ENCODE data around the gene RGS9. TPM values are rescaled to one million over a fixed set of nuclear protein-coding genes. Genes with fewer than 3 reads are reported as not detected.
"Not testable (repeated sequence)": the region's sequence is repeated elsewhere in the genome, so short reads cannot be mapped to it uniquely, and the experiment has no call there.

Gene RGS9
- total and polyA plus RNA-seq, 2 donors: 9.0 to 9.4 TPM

DNA sequence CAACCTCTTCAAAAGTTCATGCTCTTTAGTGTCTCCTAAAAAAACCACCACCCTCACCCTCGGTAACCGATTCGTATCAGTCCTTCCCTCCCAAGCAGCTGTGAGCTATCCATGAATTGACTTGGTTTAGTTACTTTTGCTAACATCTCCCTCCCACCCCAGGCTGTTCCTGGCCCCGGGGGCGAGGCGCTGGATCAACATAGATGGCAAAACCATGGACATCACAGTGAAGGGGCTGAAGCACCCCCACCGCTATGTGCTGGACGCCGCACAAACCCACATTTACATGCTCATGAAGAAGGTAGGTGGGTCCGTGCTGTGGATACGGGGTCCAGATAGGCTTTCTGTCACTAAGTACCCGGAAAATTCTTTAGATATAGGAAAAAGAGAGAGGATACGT lies 66.8 kb downstream of the RGS9 start:
- Histone ChIP-seq H3K4me3 (ENCODE audit: low read depth, low read length) (no peak overlapping the region), H3K27ac (ENCODE audit: low read depth) (no peak overlapping the region), H3K4me1 (ENCODE audit: insufficient read depth) (no peaks in the 10 kb centered on the region), H3K36me3 (ENCODE audit: insufficient read depth) (no peaks in the 10 kb centered on the region)
- DNase-seq (ENCODE audit: extremely low spot score): no peak
- WGBS: 92% methylated on average over 13 of the region's 13 CpGs

DNA sequence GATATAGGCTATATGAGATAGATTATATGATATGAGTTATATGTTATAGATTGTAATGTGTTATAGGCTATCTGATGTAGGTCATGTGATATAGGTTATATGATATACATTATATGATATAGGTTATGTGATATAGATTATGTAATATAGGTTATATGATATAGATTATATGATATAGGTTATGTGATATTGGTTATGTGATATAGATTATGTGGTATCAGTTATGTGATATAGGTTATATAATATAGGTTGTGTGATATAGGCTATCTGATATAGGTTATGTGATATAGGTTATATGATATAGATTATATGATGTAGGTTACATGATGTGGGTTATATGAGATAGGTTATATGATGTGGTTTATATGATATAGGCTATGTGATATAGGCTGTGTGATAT lies 68.5 kb downstream of the RGS9 start:
- no peak for DNase-seq (ENCODE audit: extremely low spot score)
- Histone ChIP-seq H3K4me1 (ENCODE audit: insufficient read depth) (no peaks in the 10 kb centered on the region), H3K4me3 (ENCODE audit: low read depth, low read length) (no peak overlapping the region), H3K27ac (ENCODE audit: low read depth) (no peak overlapping the region), H3K36me3 (ENCODE audit: insufficient read depth) (no peaks in the 10 kb centered on the region)

DNA sequence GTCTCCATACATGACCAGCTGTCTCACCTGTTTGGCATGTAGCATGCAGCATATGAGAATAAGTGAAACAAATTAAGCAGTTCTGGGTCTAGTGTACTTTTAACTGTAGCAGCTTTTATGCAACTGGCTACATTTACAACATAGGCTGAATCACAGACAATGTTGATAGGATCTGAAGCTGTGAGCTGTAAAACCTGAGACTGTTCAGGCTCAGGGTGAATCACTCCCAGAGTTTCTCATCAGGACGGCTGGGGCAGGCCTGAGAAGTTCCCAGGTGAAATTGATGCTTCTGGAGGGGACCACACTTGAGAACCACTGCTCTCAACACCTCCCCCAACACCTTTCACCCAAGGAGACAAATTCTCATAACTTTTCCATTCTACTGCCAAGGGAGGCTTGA lies 70.3 kb downstream of the RGS9 start:
- not testable (repeated sequence) for H3K27ac ChIP-seq (ENCODE audit: low read depth); DNase-seq (ENCODE audit: extremely low spot score); H3K4me1 ChIP-seq (ENCODE audit: insufficient read depth); H3K36me3 ChIP-seq (ENCODE audit: insufficient read depth); H3K4me3 ChIP-seq (ENCODE audit: low read depth, low read length)
- 44% methylated on average over 1 of the region's 1 CpG for WGBS

DNA sequence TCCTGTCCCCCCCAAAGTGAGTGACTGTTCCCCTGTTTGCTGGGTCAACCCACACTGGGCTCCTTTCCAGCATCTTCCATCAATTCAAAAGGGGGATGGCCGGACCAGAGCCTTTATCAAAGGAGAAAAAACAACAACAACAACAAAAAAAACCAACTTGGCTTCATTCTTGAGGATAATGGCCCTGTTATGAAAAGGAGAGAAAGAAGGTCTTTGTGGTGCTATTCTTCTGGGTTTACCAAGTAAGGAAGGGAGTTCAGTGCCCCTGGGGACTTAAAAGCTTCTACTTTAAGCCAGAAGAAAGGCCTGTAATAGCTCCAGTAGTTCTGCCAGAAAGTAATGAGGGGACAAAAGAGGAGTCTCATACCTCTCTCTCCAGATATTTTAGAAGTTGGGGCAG lies 71.5 kb downstream of the RGS9 start:
- Histone ChIP-seq H3K36me3 (ENCODE audit: insufficient read depth) (no peaks in the 10 kb centered on the region), H3K4me1 (ENCODE audit: insufficient read depth) (no peaks in the 10 kb centered on the region), H3K4me3 (ENCODE audit: low read depth, low read length) (no peak overlapping the region), H3K27ac (ENCODE audit: low read depth) (no peak overlapping the region)
- 83% methylated on average over 1 of the region's 1 CpG for WGBS
- no peak for DNase-seq (ENCODE audit: extremely low spot score)

DNA sequence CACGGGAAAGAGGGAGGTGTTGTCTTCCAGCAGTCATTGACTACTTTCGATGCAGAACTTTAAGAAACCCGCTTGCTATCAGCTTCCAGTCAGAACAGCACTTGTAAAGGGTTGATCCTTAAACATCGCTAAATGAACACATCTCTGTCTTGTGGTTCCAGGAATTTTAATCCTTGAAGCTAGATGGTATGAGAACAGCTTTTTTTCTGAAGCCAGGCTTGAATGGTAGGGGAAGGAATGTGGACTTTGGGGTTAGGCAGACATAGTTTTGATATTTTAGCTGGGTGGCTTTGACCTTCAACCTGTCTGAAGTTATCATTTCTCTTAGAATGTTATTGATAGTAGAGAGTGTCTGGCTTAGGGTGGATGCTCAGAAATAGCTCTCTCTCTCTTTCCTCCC lies 81.1 kb downstream of the RGS9 start:
- 65% methylated on average over 4 of the region's 4 CpGs for WGBS
- Histone ChIP-seq H3K4me1 (ENCODE audit: insufficient read depth) (no peaks in the 10 kb centered on the region), H3K36me3 (ENCODE audit: insufficient read depth) (no peaks in the 10 kb centered on the region), H3K4me3 (ENCODE audit: low read depth, low read length) (no peak overlapping the region), H3K27ac (ENCODE audit: low read depth) (no peak overlapping the region)
- no peak for DNase-seq (ENCODE audit: extremely low spot score)

DNA sequence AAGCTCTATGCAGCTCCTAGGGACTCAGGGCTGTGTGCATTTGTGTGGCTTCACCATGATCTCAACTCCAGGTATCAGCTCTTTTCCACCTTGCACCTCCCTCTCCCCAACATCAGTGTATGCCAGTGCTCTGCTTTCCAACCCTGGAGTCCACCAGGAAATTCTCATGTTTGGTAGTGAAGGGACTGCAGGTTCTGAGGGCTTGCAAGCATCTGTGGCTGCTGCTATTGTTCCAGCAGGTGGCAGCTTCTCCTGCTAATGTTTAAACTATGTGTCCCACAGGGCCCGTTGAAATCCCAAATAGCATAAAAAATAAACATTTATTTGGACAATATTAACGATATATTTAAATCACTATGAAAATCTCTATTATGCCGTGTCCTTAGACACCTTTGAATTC lies 82.0 kb downstream of the RGS9 start:
- DNase-seq (ENCODE audit: extremely low spot score): no peak
- 72% methylated on average over 3 of the region's 3 CpGs for WGBS
- no peaks in the 10 kb centered on the region for H3K4me1 ChIP-seq (ENCODE audit: insufficient read depth)

DNA sequence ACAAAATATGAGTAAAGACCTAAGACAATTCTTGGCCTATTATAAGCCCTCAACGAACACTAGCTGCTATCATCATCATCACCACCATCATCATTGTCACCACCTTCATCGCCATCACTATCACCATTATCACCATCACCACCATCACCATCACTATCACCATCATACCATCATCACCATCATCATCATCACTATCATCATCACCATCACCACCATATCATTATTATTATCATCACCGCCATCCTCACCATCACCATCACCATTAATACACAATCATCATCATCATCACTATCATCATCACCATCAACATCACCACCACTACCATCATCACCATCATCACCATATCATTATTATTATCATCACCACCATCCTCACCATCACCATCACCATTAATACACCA lies 82.5 kb downstream of the RGS9 start:
- H3K36me3 ChIP-seq (ENCODE audit: insufficient read depth): no peaks in the 10 kb centered on the region

More for the DNA sequence above, 82.0 kb downstream of the RGS9 start:
- Histone ChIP-seq H3K4me3 (ENCODE audit: low read depth, low read length) (no peak overlapping the region), H3K36me3 (ENCODE audit: insufficient read depth) (no peaks in the 10 kb centered on the region), H3K27ac (ENCODE audit: low read depth) (no peak overlapping the region)

DNA sequence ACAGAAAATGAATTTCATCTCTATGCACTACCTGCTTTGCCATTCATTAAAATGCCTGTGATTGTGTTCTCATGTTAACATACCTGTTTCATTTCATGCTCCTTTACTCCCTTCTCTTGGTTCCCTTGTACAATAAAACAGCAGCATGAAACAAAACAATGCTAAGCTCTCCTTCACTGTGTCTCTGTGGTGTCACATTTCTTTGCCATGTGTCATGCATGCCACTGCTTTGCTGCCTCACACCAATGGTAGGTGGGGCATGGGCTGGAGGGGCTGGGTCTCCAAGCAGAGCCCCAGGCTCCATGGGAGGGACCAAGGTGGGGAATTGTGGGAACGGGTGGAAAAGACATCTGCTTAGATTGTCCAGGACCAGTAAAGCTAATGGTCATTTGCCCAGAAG lies 83.6 kb downstream of the RGS9 start:
- no peaks in the 10 kb centered on the region for H3K4me1 ChIP-seq (ENCODE audit: insufficient read depth)
- no peak for DNase-seq (ENCODE audit: extremely low spot score)
- no peaks in the 10 kb centered on the region for H3K36me3 ChIP-seq (ENCODE audit: insufficient read depth)
- H3K4me3 ChIP-seq (ENCODE audit: low read depth, low read length): no peak overlapping the region
- 91% methylated on average over 1 of the region's 1 CpG for WGBS
- H3K27ac ChIP-seq (ENCODE audit: low read depth): no peak overlapping the region

More for the DNA sequence above, 82.5 kb downstream of the RGS9 start:
- WGBS: 98% methylated on average over 3 of the region's 3 CpGs
- H3K27ac ChIP-seq (ENCODE audit: low read depth): no peak overlapping the region
- no peak overlapping the region for H3K4me3 ChIP-seq (ENCODE audit: low read depth, low read length)
- no peak for DNase-seq (ENCODE audit: extremely low spot score)
- no peaks in the 10 kb centered on the region for H3K4me1 ChIP-seq (ENCODE audit: insufficient read depth)

DNA sequence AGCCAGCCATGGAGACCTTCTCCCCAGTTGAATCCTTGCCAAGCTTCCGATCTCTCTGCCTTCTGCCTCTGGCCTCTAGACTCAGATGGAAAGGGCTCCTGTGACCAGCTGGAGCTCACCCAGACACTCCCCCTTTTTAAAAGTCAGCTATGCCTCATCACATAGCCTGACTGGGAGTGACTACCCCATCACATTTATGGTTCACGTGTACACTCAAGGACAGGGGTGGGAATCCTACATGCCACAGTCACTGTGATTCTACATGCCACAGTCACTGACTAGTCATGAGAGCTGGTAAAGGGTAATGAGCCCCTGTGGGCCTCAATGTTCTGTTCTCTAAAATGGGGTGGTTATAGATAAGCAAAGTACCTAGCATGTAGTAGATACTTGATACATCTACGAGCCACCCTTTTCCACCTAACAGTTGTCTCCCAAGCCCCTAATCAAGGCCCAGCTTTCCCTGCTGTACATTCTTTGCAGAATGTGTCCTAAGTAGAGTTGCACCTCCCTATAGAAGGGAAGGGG lies 85.1 kb downstream of the RGS9 start:
- WGBS: 56% methylated on average over 3 of the region's 3 CpGs

DNA sequence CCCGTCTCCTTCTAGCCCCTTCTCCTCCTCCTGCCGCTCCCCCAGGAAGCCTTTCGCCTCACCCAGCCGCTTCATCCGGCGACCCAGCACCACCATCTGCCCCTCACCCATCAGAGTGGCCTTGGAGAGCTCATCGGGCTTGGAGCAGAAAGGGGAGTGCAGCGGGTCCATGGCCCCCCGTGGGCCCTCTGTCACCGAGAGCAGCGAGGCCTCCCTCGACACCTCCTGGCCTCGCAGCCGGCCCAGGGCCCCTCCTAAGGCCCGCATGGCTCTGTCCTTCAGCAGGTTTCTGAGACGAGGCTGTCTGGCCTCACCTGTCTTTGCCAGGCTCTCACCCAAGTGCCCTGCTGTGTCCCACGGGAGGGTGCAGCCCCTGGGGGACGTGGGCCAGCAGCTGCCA lies 87.9 kb downstream of the RGS9 start:
- Histone ChIP-seq H3K27ac (ENCODE audit: low read depth) (no peak overlapping the region), H3K4me3 (ENCODE audit: low read depth, low read length) (no peak overlapping the region), H3K36me3 (ENCODE audit: insufficient read depth) (no peaks in the 10 kb centered on the region), H3K4me1 (ENCODE audit: insufficient read depth) (peaks cover 2% of the 10 kb centered on the region)
- 92% methylated on average over 18 of the region's 18 CpGs for WGBS
- no peak for DNase-seq (ENCODE audit: extremely low spot score)

More for the DNA sequence above, 85.1 kb downstream of the RGS9 start:
- no peak overlapping the region for H3K27ac ChIP-seq (ENCODE audit: low read depth)
- no peak overlapping the region for H3K4me3 ChIP-seq (ENCODE audit: low read depth, low read length)
- no peak for DNase-seq (ENCODE audit: extremely low spot score)
- no peaks in the 10 kb centered on the region for H3K36me3 ChIP-seq (ENCODE audit: insufficient read depth)
- no peaks in the 10 kb centered on the region for H3K4me1 ChIP-seq (ENCODE audit: insufficient read depth)

DNA sequence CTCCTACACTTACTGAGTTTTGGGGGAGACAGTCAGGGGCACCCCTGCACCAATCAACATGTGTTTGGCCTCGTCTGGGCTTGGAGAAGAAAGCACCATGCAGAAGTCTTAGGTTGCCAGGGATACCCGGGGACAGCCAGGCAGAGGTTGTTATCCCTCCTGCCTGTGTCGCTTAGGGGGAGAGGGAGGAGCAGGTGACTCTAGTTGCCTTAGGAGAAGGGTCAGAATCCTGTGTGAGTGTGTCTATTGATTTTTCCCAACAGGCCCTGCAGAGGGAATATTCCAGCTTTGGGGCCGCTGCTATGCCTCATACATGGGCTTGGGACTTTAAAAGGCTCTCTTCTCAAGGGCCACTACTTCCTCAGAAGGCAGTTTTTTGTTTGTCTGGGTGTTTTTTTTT lies 89.1 kb downstream of the RGS9 start:
- no peak for DNase-seq (ENCODE audit: extremely low spot score)
- no peak overlapping the region for H3K27ac ChIP-seq (ENCODE audit: low read depth)
- H3K36me3 ChIP-seq (ENCODE audit: insufficient read depth): no peaks in the 10 kb centered on the region
- WGBS: 53% methylated on average over 4 of the region's 4 CpGs
- H3K4me1 ChIP-seq (ENCODE audit: insufficient read depth): peaks cover 2% of the 10 kb centered on the region
- H3K4me3 ChIP-seq (ENCODE audit: low read depth, low read length): no peak overlapping the region

DNA sequence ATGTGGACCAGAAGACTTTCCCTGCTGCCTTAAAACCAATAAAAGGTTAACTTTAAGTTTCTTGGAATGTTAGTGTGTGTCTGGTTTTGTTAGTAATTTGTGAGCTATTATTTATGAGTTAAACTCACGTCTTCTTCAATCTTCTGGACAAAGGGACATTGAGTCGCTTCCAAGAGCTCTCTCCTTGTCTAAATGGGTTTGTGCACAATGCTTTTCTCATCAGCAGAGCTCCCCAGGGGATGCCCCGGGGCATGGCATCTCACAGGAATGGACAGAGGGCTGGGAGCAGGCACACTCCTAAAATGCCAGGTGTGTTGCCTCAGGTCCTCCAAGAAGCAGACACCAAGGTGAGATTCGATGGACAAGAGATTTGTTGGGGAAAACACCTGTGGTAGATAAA lies 90.5 kb downstream of the RGS9 start:
- H3K4me1 ChIP-seq (ENCODE audit: insufficient read depth): peaks cover 2% of the 10 kb centered on the region
- H3K4me3 ChIP-seq (ENCODE audit: low read depth, low read length): no peak overlapping the region
- H3K27ac ChIP-seq (ENCODE audit: low read depth): no peak overlapping the region
- H3K36me3 ChIP-seq (ENCODE audit: insufficient read depth): no peaks in the 10 kb centered on the region
- no peak for DNase-seq (ENCODE audit: extremely low spot score)
- 56% methylated on average over 4 of the region's 4 CpGs for WGBS

DNA sequence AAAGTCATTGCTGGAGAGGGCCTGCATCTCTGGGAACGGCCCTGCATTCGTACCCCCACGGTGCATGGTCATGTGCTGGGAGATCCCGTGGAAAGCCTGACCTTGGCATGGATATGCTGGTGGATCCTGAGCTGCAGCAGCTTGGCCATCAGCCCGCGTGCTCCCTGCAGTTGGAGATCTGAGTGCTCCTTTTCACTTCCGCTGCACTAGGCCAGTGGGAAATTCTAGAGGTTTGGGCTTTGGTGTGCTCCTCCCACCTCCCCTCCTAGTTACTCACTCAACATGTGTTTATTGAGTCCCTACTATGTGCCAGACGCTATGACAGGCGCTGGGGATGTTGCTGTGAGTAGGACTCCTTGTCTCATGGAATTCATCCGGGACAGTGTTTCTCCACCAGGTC lies 91.1 kb downstream of the RGS9 start:
- peaks cover 2% of the 10 kb centered on the region for H3K4me1 ChIP-seq (ENCODE audit: insufficient read depth)
- WGBS: 78% methylated on average over 10 of the region's 10 CpGs
- no peak for DNase-seq (ENCODE audit: extremely low spot score)

DNA sequence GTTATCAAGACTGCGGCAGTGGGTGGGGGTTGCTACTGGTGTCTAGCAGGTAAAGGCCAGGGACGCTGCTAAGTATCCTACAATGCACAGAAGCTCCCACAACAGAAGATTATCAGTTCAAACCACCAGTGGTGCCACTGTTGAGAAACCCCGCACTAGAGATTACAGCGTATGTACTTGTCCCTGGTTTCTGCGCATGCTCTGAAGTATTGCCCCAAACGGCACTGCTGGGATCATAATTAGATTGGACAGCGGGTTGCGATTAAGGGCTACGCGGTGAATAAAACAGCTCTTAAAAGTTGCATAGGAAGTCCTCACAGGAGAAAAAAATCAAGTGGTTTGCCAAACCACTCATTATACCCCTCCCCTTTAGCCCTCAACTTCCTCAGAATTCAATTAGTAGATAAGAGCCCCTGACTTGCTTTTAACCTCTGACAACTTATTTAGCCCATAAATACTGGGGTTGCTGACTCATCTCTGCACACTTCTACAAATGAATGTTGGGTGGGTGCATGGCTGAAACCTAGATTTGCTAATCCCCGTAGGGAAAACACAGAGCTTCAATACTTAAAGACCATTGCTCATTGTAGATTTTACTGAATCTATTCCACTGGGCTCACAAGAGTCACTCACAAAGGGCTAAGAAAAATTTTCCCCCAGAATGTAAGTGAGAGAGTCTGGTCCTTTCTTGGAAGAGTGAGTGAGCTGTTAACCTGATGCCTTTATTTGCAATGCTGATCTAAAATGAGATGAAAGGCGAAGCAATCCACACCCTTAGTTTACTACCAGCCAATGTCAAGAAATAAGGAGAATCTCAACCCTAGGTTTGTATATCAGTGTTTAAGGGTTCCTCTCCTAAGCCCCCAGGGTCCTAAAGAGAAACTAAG lies 91.8 kb downstream of the RGS9 start:
- Histone ChIP-seq H3K4me3 (ENCODE audit: low read depth, low read length) (no peak overlapping the region), H3K36me3 (ENCODE audit: insufficient read depth) (no peaks in the 10 kb centered on the region), H3K4me1 (ENCODE audit: insufficient read depth) (peaks cover 2% of the 10 kb centered on the region), H3K27ac (ENCODE audit: low read depth) (no peak overlapping the region)
- peak; percentile 42 for DNase-seq (ENCODE audit: extremely low spot score)
- WGBS: 21% methylated on average over 12 of the region's 12 CpGs

More for the DNA sequence above, 91.1 kb downstream of the RGS9 start:
- H3K4me3 ChIP-seq (ENCODE audit: low read depth, low read length): no peak overlapping the region
- H3K36me3 ChIP-seq (ENCODE audit: insufficient read depth): no peaks in the 10 kb centered on the region
- H3K27ac ChIP-seq (ENCODE audit: low read depth): no peak overlapping the region
